Epithelial cell of prostate (primary cell): ENCODE measurements around the gene ABCC3.

ENCODE experiments used
- DNase-seq: peaks from one replicate; pipeline ENCODE4 v3.0.0-alpha.2; 2011; ENCODE audit warnings: low read depth, low spot score
- H3K27ac ChIP-seq: fragments of 450-650 bp; 2 replicates; pipeline ENCODE4 v1.5.1; 2017; ENCODE audit warnings: mild to moderate bottlenecking

ABCC3 gene

GRCh38 chr17:50661348-50661747 is 26.7 kb downstream of the ABCC3 start:
- peak overlapping the region; percentile 58 for H3K27ac ChIP-seq
- DNase-seq, result no peak

- peak; percentile 68 for DNase-seq
- peak overlapping the region; percentile 58 for H3K27ac ChIP-seq
Observed at GRCh38 chr17:50661795-50662391, 27.2 kb downstream of the ABCC3 start.

- H3K27ac ChIP-seq, result peak overlapping the region; percentile 58
- no peak for DNase-seq
Observed at GRCh38 chr17:50662632-50663225, 28.0 kb downstream of the ABCC3 start.

GRCh38 chr17:50663812-50664374 is 29.2 kb downstream of the ABCC3 start:
- no peak for DNase-seq
- H3K27ac ChIP-seq, result no peak overlapping the region

- no peak for DNase-seq
- no peak overlapping the region for H3K27ac ChIP-seq
Observed at GRCh38 chr17:50664788-50665458, 30.2 kb downstream of the ABCC3 start.

- DNase-seq, result no peak
- no peak overlapping the region for H3K27ac ChIP-seq
Observed at GRCh38 chr17:50665838-50666237, 31.2 kb downstream of the ABCC3 start.

- DNase-seq, result no peak
- H3K27ac ChIP-seq, result no peak overlapping the region
Observed at GRCh38 chr17:50666316-50666715, 31.6 kb downstream of the ABCC3 start.

- DNase-seq, result no peak
- no peak overlapping the region for H3K27ac ChIP-seq
Observed at GRCh38 chr17:50667259-50668024, 32.8 kb downstream of the ABCC3 start.

- DNase-seq, result no peak
- H3K27ac ChIP-seq, result no peak overlapping the region
Observed at GRCh38 chr17:50668025-50668837, 33.5 kb downstream of the ABCC3 start.

- H3K27ac ChIP-seq, result no peak overlapping the region
- no peak for DNase-seq
Observed at GRCh38 chr17:50668838-50669581, 34.3 kb downstream of the ABCC3 start.

- H3K27ac ChIP-seq, result no peak overlapping the region
Observed at GRCh38 chr17:50672071-50672470, 37.4 kb downstream of the ABCC3 start.

GRCh38 chr17:50672831-50673551 is 38.3 kb downstream of the ABCC3 start:
- DNase-seq, result peak; percentile 46
- no peak overlapping the region for H3K27ac ChIP-seq

More at GRCh38 chr17:50672071-50672470, 37.4 kb downstream of the ABCC3 start:
- DNase-seq, result no peak

GRCh38 chr17:50675190-50675589 is 40.5 kb downstream of the ABCC3 start:
- no peak overlapping the region for H3K27ac ChIP-seq
- DNase-seq, result no peak

- no peak overlapping the region for H3K27ac ChIP-seq
- no peak for DNase-seq
Observed at GRCh38 chr17:50675627-50676026, 40.9 kb downstream of the ABCC3 start.

GRCh38 chr17:50676065-50676975 is 41.6 kb downstream of the ABCC3 start:
- H3K27ac ChIP-seq, result no peak overlapping the region
- DNase-seq, result no peak

GRCh38 chr17:50677851-50678375 is 43.2 kb downstream of the ABCC3 start:
- no peak overlapping the region for H3K27ac ChIP-seq
- DNase-seq, result no peak

- no peak for DNase-seq
- no peak overlapping the region for H3K27ac ChIP-seq
Observed at GRCh38 chr17:50679008-50679544, 44.4 kb downstream of the ABCC3 start.
